CD14-positive monocyte (primary cell): ENCODE data around the gene TMEM18. TPM values are rescaled to one million over a fixed set of nuclear protein-coding genes. Genes with fewer than 3 reads are reported as not detected.

ENCODE experiments used
- DNase-seq, 3 donors: peaks; one replicate each; pipeline ENCODE4 v3.0.0-alpha.2; 2011 to 2022
- H2AFZ ChIP-seq: 2 replicates; pipeline ENCODE4 v1.6.0; 2012; ENCODE audit warnings: mild to moderate bottlenecking, low read depth, low read length, inconsistent platforms; ENCODE audit not compliant: insufficient read depth, poor library complexity, severe bottlenecking
- H3K27ac ChIP-seq, 2 donors: 1 replicate in 1 of 2; 2 replicates in 1 of 2; pipeline ENCODE4 v1.5.1; 2012 to 2013; ENCODE audit warnings: low read length in 2 of 2, control low read depth in 1 of 2, inconsistent platforms in 1 of 2, low read depth in 1 of 2, mild to moderate bottlenecking in 1 of 2
- H3K27me3 ChIP-seq, 2 donors: one replicate each; pipeline versions ENCODE4 v1.6.0 to v1.6.1; 2011 to 2013; ENCODE audit warnings: low read length in 2 of 2; ENCODE audit not compliant: control insufficient read depth in 2 of 2, insufficient read depth in 2 of 2
- H3K36me3 ChIP-seq, 2 donors: replicated peaks in 1 of 2; 1 replicate in 1 of 2; 2 replicates in 1 of 2; pipeline versions ENCODE4 v1.5.1 to v1.6.1; 2012 to 2013; ENCODE audit warnings: low read length in 2 of 2, control low read depth in 1 of 2, inconsistent platforms in 1 of 2, mild to moderate bottlenecking in 1 of 2; ENCODE audit not compliant: insufficient read depth in 2 of 2, control insufficient read depth in 1 of 2
- H3K4me1 ChIP-seq, 2 donors: 1 replicate in 1 of 2; 2 replicates in 1 of 2; pipeline versions ENCODE4 v1.5.1 to v1.6.1; 2012 to 2013; ENCODE audit warnings: low read length in 2 of 2, control low read depth in 1 of 2, inconsistent platforms in 1 of 2, mild to moderate bottlenecking in 1 of 2, moderate library complexity in 1 of 2; ENCODE audit not compliant: insufficient read depth in 2 of 2, control insufficient read depth in 1 of 2
- H3K4me2 ChIP-seq: replicated peaks from 2 replicates; pipeline ENCODE3; 2012; ENCODE audit warnings: low read length, moderate library complexity, mild to moderate bottlenecking; ENCODE audit not compliant: poor library complexity, severe bottlenecking; ENCODE audit errors: extremely low read depth
- H3K4me3 ChIP-seq, 3 experiments: fragments of 200-600 bp in 1 of 3; sonication (generic) in 1 of 3; replicated peaks in 1 of 3; 1 replicate in 2 of 3; 2 replicates in 1 of 3; pipeline ENCODE4 v1.5.1; 2011 to 2013; ENCODE audit warnings: low read length in 3 of 3, mild to moderate bottlenecking in 3 of 3, control low read depth in 2 of 3, low read depth in 2 of 3, inconsistent platforms in 1 of 3, moderate library complexity in 1 of 3
- H3K79me2 ChIP-seq: 2 replicates; pipeline ENCODE4 v1.6.0; 2012; ENCODE audit warnings: mild to moderate bottlenecking, control low read depth, inconsistent platforms, low read length, moderate library complexity; ENCODE audit not compliant: insufficient read depth
- H3K9ac ChIP-seq: 2 replicates; pipeline ENCODE4 v1.6.0; 2017; ENCODE audit warnings: low read length, mild to moderate bottlenecking; ENCODE audit not compliant: insufficient read depth, poor library complexity, severe bottlenecking
- H3K9me3 ChIP-seq, 2 donors: replicated peaks in 1 of 2; 1 replicate in 1 of 2; 2 replicates in 1 of 2; pipeline versions ENCODE4 v1.5.1 to v1.6.1; 2012 to 2013; ENCODE audit warnings: low read length in 2 of 2, control low read depth in 1 of 2; ENCODE audit not compliant: control insufficient read depth in 1 of 2, insufficient read depth in 1 of 2
- H4K20me1 ChIP-seq: 2 replicates; pipeline ENCODE4 v1.6.0; 2012; ENCODE audit warnings: mild to moderate bottlenecking, low read length, control low read depth, moderate library complexity; ENCODE audit not compliant: insufficient read depth
- H3K27ac Mint-ChIP-seq, 7 donors: one replicate each; pipeline ENCODE4 v1.8.0; 2020; ENCODE audit warnings: mild to moderate bottlenecking in 7 of 7, mixed read lengths in 7 of 7, moderate library complexity in 6 of 7, inconsistent platforms in 2 of 7
- H3K27me3 Mint-ChIP-seq, 3 donors: one replicate each; pipeline ENCODE4 v1.8.0; 2021 to 2022; ENCODE audit warnings: low read depth in 3 of 3, mild to moderate bottlenecking in 3 of 3, mixed read lengths in 3 of 3, moderate library complexity in 3 of 3, inconsistent platforms in 1 of 3
- H3K36me3 Mint-ChIP-seq, 2 donors: one replicate each; pipeline ENCODE4 v1.8.0; 2020; ENCODE audit warnings: mixed read lengths in 2 of 2, inconsistent platforms in 1 of 2, mild to moderate bottlenecking in 1 of 2
- H3K4me1 Mint-ChIP-seq: one replicate; pipeline ENCODE4 v1.8.0; 2020; ENCODE audit warnings: mild to moderate bottlenecking, mixed read lengths
- H3K4me3 Mint-ChIP-seq, 2 donors: one replicate each; pipeline ENCODE4 v1.8.0; 2020; ENCODE audit warnings: mild to moderate bottlenecking in 2 of 2, mixed read lengths in 2 of 2, moderate library complexity in 1 of 2
- H3K9me3 Mint-ChIP-seq, 7 donors: one replicate each; pipeline ENCODE4 v1.8.0; 2020 to 2022; ENCODE audit warnings: mixed read lengths in 7 of 7, mild to moderate bottlenecking in 6 of 7, moderate library complexity in 6 of 7, inconsistent platforms in 2 of 7
- CTCF ChIP-seq: fragments of 200-600 bp; IDR thresholded peaks from one replicate; pipeline ENCODE4 v1.8.0; 2022; ENCODE audit warnings: antibody characterized with exemption, mild to moderate bottlenecking
- WGBS: methylation state at CpG from one replicate; pipeline ENCODE4 v1.1.5; 2013; ENCODE audit warnings: missing lambda C conversion rate; ENCODE audit not compliant: insufficient coverage; 5-methylcytosine and 5-hydroxymethylcytosine counted together
- intact Hi-C, 2 donors: fragments of 100-400 bp; cut with micrococcal nuclease; formaldehyde crosslinking; loops; one replicate each; pipeline versions ENCODE4 v1.15.0 to v1.15.1; 2023
- polyA plus RNA-seq, 3 donors: library from polyadenylated mRNA; depleted of rRNA in 1 of 3; unstranded in 2 of 3; stranded (reverse) in 1 of 3; fragments of 300-500 nt in 2 of 3; fragments of >200 nt in 1 of 3; fragmentation: Illumina TruSeq in 2 of 3; gene quantifications; 1 replicate in 2 of 3; 2 replicates in 1 of 3; pipeline ENCODE4 v1.2.3, GENCODE V29; 2012 to 2021

The TMEM18 gene
- polyA plus RNA-seq, 3 donors = 9.3 to 23.5 (median 21.8) TPM

DNA sequence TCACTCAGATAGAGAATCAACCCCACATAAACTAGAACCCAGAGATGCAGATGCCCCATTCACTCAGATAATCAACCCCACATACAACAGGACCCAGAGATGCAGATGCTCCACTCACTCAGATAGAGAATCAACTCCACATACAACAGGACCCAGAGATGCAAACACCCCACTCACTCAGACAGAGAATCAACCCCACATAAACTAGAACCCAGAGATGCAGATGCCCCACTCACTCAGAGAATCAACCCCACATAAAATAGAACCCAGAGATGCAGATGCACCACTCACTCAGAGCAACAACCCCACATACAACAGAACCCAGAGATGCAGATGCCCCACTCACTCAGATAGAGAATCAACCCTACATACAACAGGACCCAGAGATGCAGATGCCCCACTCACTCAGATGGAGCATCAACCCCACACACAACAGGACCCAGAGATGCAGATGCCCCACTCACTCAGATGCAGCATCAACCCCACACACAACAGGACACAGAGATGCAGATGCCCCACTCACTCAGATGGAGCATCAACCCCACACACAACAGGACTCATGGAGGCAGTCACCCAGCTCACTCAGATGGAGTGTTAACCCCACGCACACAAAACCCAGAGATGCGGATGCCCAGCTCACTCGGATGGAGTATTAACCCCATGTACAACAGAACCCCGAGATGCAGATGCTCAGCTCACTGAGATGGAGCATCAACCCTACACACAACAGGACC lies 11.7 kb downstream of the TMEM18 start:
- DNase-seq = no peak
- no peaks in the 10 kb centered on the region for H4K20me1 ChIP-seq
- H3K27ac Mint-ChIP-seq = peak overlapping the region in 1 of 7 donors; percentile 12
- intact Hi-C loops = no loop called here
- H3K36me3 ChIP-seq = peaks cover 31 to 58% of the 10 kb centered on the region in 2 donors
- H3K9me3 ChIP-seq = peaks cover 14% of the 10 kb centered on the region in 2 donors
- H3K79me2 ChIP-seq = no peaks in the 10 kb centered on the region
- peaks cover 55 to 59% of the 10 kb centered on the region in 2 donors for H3K36me3 Mint-ChIP-seq
- H3K9me3 Mint-ChIP-seq = peaks cover 14 to 23% (median 17%) of the 10 kb centered on the region in 7 donors
- no peak overlapping the region for H2AFZ ChIP-seq
- H3K27me3 Mint-ChIP-seq = peaks cover 1 to 3% (median 3%) of the 10 kb centered on the region in 3 donors
- H3K4me3 Mint-ChIP-seq = no peak overlapping the region
- H3K4me1 Mint-ChIP-seq = peaks cover 10% of the 10 kb centered on the region
- 97% methylated on average over 4 of the region's 4 CpGs for WGBS
- no peak overlapping the region for H3K4me3 ChIP-seq
- no peak overlapping the region for H3K9ac ChIP-seq
- no peak overlapping the region for H3K4me2 ChIP-seq
- no peak for TF ChIP-seq CTCF
- peaks cover 0 to 2% of the 10 kb centered on the region in 2 donors for H3K4me1 ChIP-seq
- no peaks in the 10 kb centered on the region for H3K27me3 ChIP-seq
- no peak overlapping the region for H3K27ac ChIP-seq

GRCh38 chr2:664063-664462 lies 13.1 kb downstream of the TMEM18 start:
- peaks cover 0 to 2% of the 10 kb centered on the region in 2 donors for H3K4me1 ChIP-seq
- peaks cover 19 to 43% of the 10 kb centered on the region in 2 donors for H3K36me3 ChIP-seq
- peaks cover 14% of the 10 kb centered on the region in 2 donors for H3K9me3 ChIP-seq
- no peak overlapping the region for H3K4me3 Mint-ChIP-seq
- peaks cover 10% of the 10 kb centered on the region for H3K4me1 Mint-ChIP-seq
- intact Hi-C loops = no loop called here
- H3K4me3 ChIP-seq = no peak overlapping the region
- no peaks in the 10 kb centered on the region for H3K79me2 ChIP-seq
- no peak overlapping the region for H2AFZ ChIP-seq
- H3K27ac ChIP-seq = no peak overlapping the region
- H3K27me3 Mint-ChIP-seq = peaks cover 1 to 7% (median 4%) of the 10 kb centered on the region in 3 donors
- H3K9me3 Mint-ChIP-seq = peaks cover 14 to 23% (median 17%) of the 10 kb centered on the region in 7 donors
- H4K20me1 ChIP-seq = no peaks in the 10 kb centered on the region
- no peak for DNase-seq
- no CpG with 5 or more reads among the region's 3 CpGs for WGBS
- no peaks in the 10 kb centered on the region for H3K27me3 ChIP-seq
- H3K4me2 ChIP-seq = no peak overlapping the region
- H3K36me3 Mint-ChIP-seq = peaks cover 41 to 46% of the 10 kb centered on the region in 2 donors
- TF ChIP-seq CTCF = no peak
- H3K27ac Mint-ChIP-seq = no peak overlapping the region
- no peak overlapping the region for H3K9ac ChIP-seq
